H1 (cell line): ENCODE data around the gene CD3D. TPM values are rescaled to one million over a fixed set of nuclear protein-coding genes. Genes with fewer than 3 reads are reported as not detected.

Experiments used
- CEBPB ChIP-seq: IDR thresholded peaks from 2 replicates; pipeline ENCODE4 v1.6.1; 2012; ENCODE audit warnings: low read depth, low read length
- CHD7 ChIP-seq: fragments of 300-600 bp; sonication (generic); IDR thresholded peaks from 2 replicates; pipeline ENCODE4 v1.7.1; 2012; ENCODE audit warnings: low read length, moderate library complexity, mild to moderate bottlenecking, inconsistent platforms; ENCODE audit not compliant: insufficient replicate concordance
- SAP30 ChIP-seq: fragments of 300-600 bp; sonication (generic); IDR thresholded peaks from 2 replicates; pipeline ENCODE4 v1.7.1; 2012; ENCODE audit warnings: low read length, moderate library complexity, mild to moderate bottlenecking, inconsistent platforms; ENCODE audit not compliant: insufficient read depth, insufficient replicate concordance
- SP4 ChIP-seq: IDR thresholded peaks from 2 replicates; pipeline ENCODE4 v1.6.1; 2012; ENCODE audit warnings: low read length, inconsistent platforms
- polyA plus RNA-seq, 7 experiments: library from polyadenylated mRNA; depleted of rRNA in 3 of 7; stranded (reverse) in 5 of 7; unstranded in 2 of 7; fragments of >200 nt in 5 of 7; fragments of 200-250 nt in 2 of 7; gene quantifications; 1 replicate in 5 of 7; 2 replicates in 1 of 7; 4 replicates in 1 of 7; pipeline versions ENCODE4 v1.2.1 to v1.2.3, GENCODE V29; 2011 to 2013; ENCODE audit warnings: missing spikeins in 2 of 7, mixed read lengths in 2 of 7
- total RNA-seq: library from RNA; stranded (reverse); fragmentation: NEBNext Ultra II Directional; extraction: Animal tissue kit (Norgen Biotek cat#: 25700); gene quantifications from 2 replicates; pipeline ENCODE4 v1.2.1, GENCODE V29; 2021
- TF ChIP-seq, protein P1 (sequence below): IDR thresholded peaks from 2 replicates; pipeline ENCODE4 v1.6.1; 2012; ENCODE audit warnings: inconsistent platforms

CD3D gene
- total and polyA plus RNA-seq, 2 of the 8 experiments (the other 6 are each of a cell fraction or from before 2014, with no cell fraction given) = not detected

GRCh38 chr11:118334745-118335144, 7.8 kb downstream of the CD3D start (continued):
- TF ChIP-seq CHD7 (no peak), SP4 (no peak), CEBPB (no peak), SAP30 (no peak)
- TF ChIP-seq, protein P1, sequence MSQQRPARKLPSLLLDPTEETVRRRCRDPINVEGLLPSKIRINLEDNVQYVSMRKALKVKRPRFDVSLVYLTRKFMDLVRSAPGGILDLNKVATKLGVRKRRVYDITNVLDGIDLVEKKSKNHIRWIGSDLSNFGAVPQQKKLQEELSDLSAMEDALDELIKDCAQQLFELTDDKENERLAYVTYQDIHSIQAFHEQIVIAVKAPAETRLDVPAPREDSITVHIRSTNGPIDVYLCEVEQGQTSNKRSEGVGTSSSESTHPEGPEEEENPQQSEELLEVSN = no peak
